Raji (cell line): ENCODE measurements around the gene PID1.

Source experiments
- POLR2A ChIP-seq: IDR thresholded peaks from 2 replicates; pipeline ENCODE4 v1.6.1; 2011; ENCODE audit warnings: low read depth, low read length, control low read depth; ENCODE audit not compliant: insufficient read depth

Gene PID1

GRCh38 chr2:229129738-229130371 lies 141.2 kb downstream of the PID1 start:
- TF ChIP-seq POLR2A: no peak

- no peak for TF ChIP-seq POLR2A
Measured at GRCh38 chr2:229127471-229127870, 143.6 kb downstream of the PID1 start.

DNA sequence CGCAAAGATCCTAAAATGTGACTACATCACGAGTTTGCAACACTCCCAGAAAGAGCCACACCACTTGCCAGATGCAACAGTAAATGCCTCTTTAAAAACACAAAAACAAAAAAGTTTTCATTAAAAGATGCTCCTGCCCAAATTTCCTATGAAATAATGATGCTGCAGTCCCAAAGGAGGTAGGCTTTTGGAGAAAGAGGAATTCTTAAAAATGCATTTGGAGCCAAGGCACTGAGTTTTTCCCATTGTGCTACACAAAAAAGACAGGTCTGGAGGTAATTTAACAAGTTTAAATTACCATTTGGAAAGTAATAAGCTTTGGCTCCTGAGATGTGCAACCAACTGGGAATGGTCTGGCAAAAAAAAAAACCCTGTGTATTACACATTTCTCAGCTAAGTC lies 145.0 kb downstream of the PID1 start:
- TF ChIP-seq POLR2A: no peak

DNA sequence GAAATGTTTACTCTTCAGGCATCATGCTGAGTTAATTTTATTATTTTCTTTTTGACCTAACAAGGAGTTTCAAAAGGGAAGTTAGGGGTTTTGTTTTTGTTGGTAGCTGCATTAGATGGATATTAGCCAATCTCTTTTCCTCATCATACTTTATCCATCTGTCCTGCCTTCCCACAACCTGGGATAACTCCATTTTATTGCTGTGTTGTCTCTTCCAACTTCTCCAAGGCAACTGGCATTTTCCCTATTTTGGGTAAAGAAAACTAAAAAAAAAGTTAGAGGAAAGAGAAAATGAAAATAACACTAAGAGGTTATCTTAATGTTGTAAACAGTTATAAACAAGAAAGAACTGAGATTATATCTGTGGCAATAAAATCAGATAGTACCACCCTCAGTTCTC lies 147.0 kb downstream of the PID1 start:
- TF ChIP-seq POLR2A: no peak

DNA sequence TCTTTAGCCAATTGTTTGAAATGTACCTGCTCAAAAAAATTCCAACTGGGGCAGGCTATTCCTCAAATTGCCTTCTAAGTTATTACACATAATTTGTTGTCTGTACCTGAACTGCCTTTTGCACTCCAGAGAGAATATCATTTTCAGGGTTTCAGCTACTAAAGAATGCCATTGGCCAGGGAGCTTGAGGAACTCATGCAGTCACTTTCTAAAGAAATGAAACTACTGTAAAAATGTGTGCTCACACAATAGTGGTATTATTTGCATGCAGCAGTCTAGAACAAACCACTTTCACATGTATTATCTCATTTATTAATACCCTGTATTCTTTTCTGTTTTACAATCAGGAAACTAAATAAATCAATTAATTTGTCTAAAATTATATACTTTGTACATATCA lies 152.2 kb downstream of the PID1 start:
- no peak for TF ChIP-seq POLR2A

DNA sequence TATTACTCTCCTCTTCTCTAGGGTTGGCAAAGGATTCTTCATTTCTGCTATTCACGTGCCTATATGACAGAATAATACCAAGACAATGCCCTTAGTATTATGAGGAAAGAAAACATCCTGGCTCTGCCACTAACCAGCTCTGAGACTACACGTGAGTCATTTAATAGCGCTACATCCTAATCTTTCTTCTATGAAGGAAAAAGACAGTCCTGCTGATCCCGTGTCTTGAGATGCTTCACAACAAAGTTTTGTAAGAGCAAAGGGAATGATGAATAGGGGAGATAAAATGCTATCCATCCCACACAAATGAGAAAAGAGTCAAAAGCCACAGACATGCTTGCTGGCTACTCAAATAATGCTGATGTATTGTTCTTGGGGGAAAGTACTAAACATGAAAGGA lies 152.8 kb downstream of the PID1 start:
- TF ChIP-seq POLR2A: no peak

GRCh38 chr2:229111744-229112143 lies 159.3 kb downstream of the PID1 start:
- TF ChIP-seq POLR2A: no peak

DNA sequence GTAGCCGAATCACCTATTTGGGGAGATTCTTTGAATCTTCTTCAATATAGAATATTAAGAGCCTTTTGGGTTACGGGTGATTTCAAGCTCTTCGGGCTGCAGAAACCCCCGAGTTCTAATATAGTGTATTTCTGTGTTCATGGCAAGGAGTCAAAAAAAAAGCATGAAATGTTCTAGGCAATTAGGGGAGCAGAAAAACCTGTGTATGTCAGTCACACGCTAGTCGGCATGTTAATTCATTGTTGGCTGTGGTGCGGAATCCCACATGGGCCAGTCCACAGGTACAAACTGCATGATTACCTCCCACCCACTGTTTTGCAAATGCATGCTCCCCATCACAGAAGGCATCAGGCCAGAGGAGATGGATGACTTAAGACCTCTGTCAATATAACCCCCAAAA lies 161.9 kb downstream of the PID1 start:
- no peak for TF ChIP-seq POLR2A

GRCh38 chr2:229107601-229108000 lies 163.5 kb downstream of the PID1 start:
- no peak for TF ChIP-seq POLR2A

DNA sequence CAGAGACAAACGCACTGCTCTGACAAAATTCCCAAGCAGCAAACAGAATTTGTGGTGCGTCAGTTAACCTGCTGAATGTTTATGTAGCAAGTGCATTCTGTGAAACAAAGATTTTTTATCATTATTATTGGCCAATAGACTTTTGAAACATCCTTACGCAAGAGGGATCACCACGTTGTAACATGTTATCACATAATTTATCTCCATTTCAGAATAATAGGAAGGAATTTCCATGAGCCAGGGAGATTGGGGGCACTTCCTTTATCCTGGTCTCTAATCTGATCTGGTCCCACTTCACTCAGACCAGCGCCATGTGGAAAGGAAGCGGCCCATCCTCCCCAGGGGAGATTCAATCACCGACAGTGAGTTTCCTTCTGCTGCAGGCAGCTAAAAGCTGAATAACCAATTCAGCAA lies 166.1 kb downstream of the PID1 start:
- no peak for TF ChIP-seq POLR2A

GRCh38 chr2:229104025-229104424 lies 167.1 kb downstream of the PID1 start:
- no peak for TF ChIP-seq POLR2A

DNA sequence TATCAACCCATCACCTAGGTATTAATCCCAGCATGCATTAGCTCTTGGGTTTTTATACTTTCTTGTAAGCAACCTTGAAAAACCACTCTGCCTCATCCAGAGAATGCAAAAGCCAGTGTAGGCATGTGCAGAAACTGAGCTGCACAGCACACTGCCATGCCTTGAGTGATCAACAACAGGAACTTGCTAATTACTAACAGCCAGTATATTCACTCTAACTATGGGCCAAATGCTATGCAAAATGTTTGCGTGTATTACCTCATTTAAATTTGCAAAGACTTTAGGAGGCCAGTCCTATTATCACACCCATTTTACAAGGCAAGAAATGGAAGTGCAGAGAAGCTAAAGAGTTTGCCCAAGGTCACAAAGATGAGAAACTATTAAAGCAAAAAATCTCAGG lies 169.8 kb downstream of the PID1 start:
- no peak for TF ChIP-seq POLR2A

- TF ChIP-seq POLR2A: no peak
Measured at GRCh38 chr2:229099231-229099630, 171.9 kb downstream of the PID1 start.

DNA sequence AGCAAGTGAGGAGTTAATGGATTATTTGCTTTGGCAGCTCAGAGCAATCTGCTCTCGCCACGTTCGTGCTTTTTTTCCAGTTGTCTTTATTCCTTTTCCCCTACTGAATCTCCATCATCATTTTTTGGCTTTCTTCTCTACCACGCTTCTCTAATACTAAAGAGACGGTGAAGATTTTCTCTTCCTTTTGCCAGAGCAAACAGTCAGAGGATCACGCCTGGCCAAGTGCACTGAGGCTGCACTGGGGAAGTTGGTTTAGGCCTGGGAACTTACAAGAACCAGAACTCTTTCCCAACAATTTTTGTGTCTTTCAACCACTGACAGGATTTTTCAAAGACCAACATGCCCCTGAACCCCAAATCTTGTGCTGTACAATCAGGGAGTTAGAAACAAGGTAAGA lies 172.3 kb downstream of the PID1 start:
- no peak for TF ChIP-seq POLR2A

- no peak for TF ChIP-seq POLR2A
Measured at GRCh38 chr2:229096409-229097066, 174.5 kb downstream of the PID1 start.

- TF ChIP-seq POLR2A: no peak
Measured at GRCh38 chr2:229095472-229095871, 175.6 kb downstream of the PID1 start.

GRCh38 chr2:229090225-229090624 lies 180.9 kb downstream of the PID1 start:
- no peak for TF ChIP-seq POLR2A
